Liver (tissue), 9 donors: Measurements from ENCODE around the gene SNX19. TPM values are rescaled to one million over a fixed set of nuclear protein-coding genes. Genes with fewer than 3 reads are reported as not detected.
A peak's percentile ranks its signal among the peaks of the same experiment; 100 is the strongest.

Source experiments
- DNase-seq: peaks from one replicate; pipeline ENCODE4 v3.0.0-alpha.2; 2017; ENCODE audit warnings: low spot score
- H3K27ac ChIP-seq, 2 donors: one replicate each; pipeline ENCODE4 v1.7.0; 2013; ENCODE audit warnings: inconsistent platforms in 2 of 2, low read length in 2 of 2, control low read depth in 1 of 2, low read depth in 1 of 2, mild to moderate bottlenecking in 1 of 2
- H3K27me3 ChIP-seq, 4 donors: one replicate each; pipeline versions ENCODE4 v1.6.1 to v1.7.0; 2013; ENCODE audit warnings: low read length in 3 of 4, inconsistent platforms in 1 of 4, mild to moderate bottlenecking in 1 of 4, moderate library complexity in 1 of 4; ENCODE audit not compliant: control insufficient read depth in 4 of 4, insufficient read depth in 4 of 4
- H3K36me3 ChIP-seq, 4 donors: one replicate each; pipeline versions ENCODE4 v1.6.1 to v1.7.0; 2013; ENCODE audit warnings: low read length in 3 of 4, mild to moderate bottlenecking in 3 of 4, low read depth in 1 of 4, moderate library complexity in 1 of 4; ENCODE audit not compliant: control insufficient read depth in 4 of 4, insufficient read depth in 3 of 4
- H3K4me1 ChIP-seq, 4 donors: one replicate each; pipeline versions ENCODE4 v1.6.1 to v1.7.0; 2013; ENCODE audit warnings: low read length in 3 of 4, mild to moderate bottlenecking in 3 of 4, moderate library complexity in 1 of 4; ENCODE audit not compliant: control insufficient read depth in 4 of 4, insufficient read depth in 4 of 4
- H3K4me3 ChIP-seq, 3 donors: one replicate each; pipeline versions ENCODE4 v1.6.1 to v1.7.0; 2013; ENCODE audit warnings: low read length in 3 of 3, control low read depth in 1 of 3, low read depth in 1 of 3, mild to moderate bottlenecking in 1 of 3
- H3K9ac ChIP-seq, 2 donors: one replicate each; pipeline ENCODE4 v1.7.0; 2013; ENCODE audit warnings: low read length in 2 of 2, mild to moderate bottlenecking in 2 of 2, moderate library complexity in 2 of 2, control low read depth in 1 of 2, low read depth in 1 of 2
- H3K9me3 ChIP-seq, 4 donors: one replicate each; pipeline versions ENCODE4 v1.6.1 to v1.7.0; 2013; ENCODE audit warnings: low read length in 3 of 4; ENCODE audit not compliant: control insufficient read depth in 4 of 4
- EGR1 ChIP-seq, 2 donors: IDR thresholded peaks; 2 replicates each; pipeline ENCODE4 v1.6.1; 2016 to 2018; ENCODE audit warnings: antibody characterized with exemption in 2 of 2, low read depth in 2 of 2
- FOXA1 ChIP-seq: IDR thresholded peaks from 2 replicates; pipeline ENCODE4 v1.6.1; 2016; ENCODE audit warnings: antibody characterized with exemption
- FOXA2 ChIP-seq: IDR thresholded peaks from 2 replicates; pipeline ENCODE4 v1.6.1; 2016; ENCODE audit warnings: antibody characterized with exemption
- GABPA ChIP-seq, 2 donors: IDR thresholded peaks in 1 of 2; conservative IDR thresholded peaks in 1 of 2; 2 replicates each; pipeline ENCODE4 v1.6.1; 2016; ENCODE audit warnings: antibody characterized with exemption in 2 of 2, mild to moderate bottlenecking in 1 of 2, moderate library complexity in 1 of 2
- HNF4G ChIP-seq: IDR thresholded peaks from 2 replicates; pipeline ENCODE4 v1.6.1; 2016; ENCODE audit warnings: antibody characterized with exemption
- NR2F2 ChIP-seq: IDR thresholded peaks from 2 replicates; pipeline ENCODE4 v1.6.1; 2016; ENCODE audit warnings: antibody characterized with exemption
- RXRA ChIP-seq, 2 donors: IDR thresholded peaks; 2 replicates each; pipeline ENCODE4 v1.6.1; 2017 to 2018; ENCODE audit warnings: antibody characterized with exemption in 2 of 2, mild to moderate bottlenecking in 1 of 2
- SP1 ChIP-seq: IDR thresholded peaks from 2 replicates; pipeline ENCODE4 v1.6.1; 2018; ENCODE audit warnings: antibody characterized with exemption, mild to moderate bottlenecking
- TAF1 ChIP-seq: conservative IDR thresholded peaks from 2 replicates; pipeline ENCODE4 v1.6.1; 2016; ENCODE audit warnings: antibody characterized with exemption, mild to moderate bottlenecking
- YY1 ChIP-seq: IDR thresholded peaks from 2 replicates; pipeline ENCODE4 v1.6.1; 2016; ENCODE audit warnings: antibody characterized with exemption, mild to moderate bottlenecking
- WGBS: extraction: QIAGEN DNeasy Blood & Tissue Kit; methylation state at CpG from one replicate; pipeline ENCODE4 v1.1.7; 2013; 5-methylcytosine and 5-hydroxymethylcytosine counted together
- polyA plus RNA-seq, 2 donors: library from polyadenylated mRNA; stranded (reverse) in 1 of 2; unstranded in 1 of 2; fragments of 200-250 nt in 1 of 2; fragments of >200 nt in 1 of 2; fragmentation: Nextera tagmentation in 1 of 2; extraction: Ambion mirVana in 1 of 2; gene quantifications; one replicate each; pipeline versions ENCODE4 v1.2.1 to v1.2.3, GENCODE V29; 2013 to 2015
- total RNA-seq, 2 donors: library from RNA; depleted of rRNA; stranded (reverse); fragments of >200 nt; gene quantifications; one replicate each; pipeline ENCODE4 v1.2.3, GENCODE V29; 2014
- TF ChIP-seq, protein P1 (sequence below): IDR thresholded peaks from 2 replicates; pipeline ENCODE4 v1.6.1; 2016; ENCODE audit warnings: antibody characterized with exemption, mild to moderate bottlenecking
- TF ChIP-seq, protein P2 (sequence below): IDR thresholded peaks from 2 replicates; pipeline ENCODE4 v1.6.1; 2016; ENCODE audit warnings: antibody characterized with exemption
- TF ChIP-seq, protein P3 (sequence below): fragments of 150-350 bp; IDR thresholded peaks from 2 replicates; pipeline ENCODE4 v1.5.1; 2017; ENCODE audit warnings: improper control_type of control experiment, low read depth, low read length; ENCODE audit not compliant: missing input control
- donor health status: healthy.
- donor health status: healthy.
- donor health status: healthy.
- donor health status: healthy.
- donor health status: healthy.

Gene SNX19
- total and polyA plus RNA-seq, 4 donors = 16.5 to 94.5 (median 32.7) TPM

DNA sequence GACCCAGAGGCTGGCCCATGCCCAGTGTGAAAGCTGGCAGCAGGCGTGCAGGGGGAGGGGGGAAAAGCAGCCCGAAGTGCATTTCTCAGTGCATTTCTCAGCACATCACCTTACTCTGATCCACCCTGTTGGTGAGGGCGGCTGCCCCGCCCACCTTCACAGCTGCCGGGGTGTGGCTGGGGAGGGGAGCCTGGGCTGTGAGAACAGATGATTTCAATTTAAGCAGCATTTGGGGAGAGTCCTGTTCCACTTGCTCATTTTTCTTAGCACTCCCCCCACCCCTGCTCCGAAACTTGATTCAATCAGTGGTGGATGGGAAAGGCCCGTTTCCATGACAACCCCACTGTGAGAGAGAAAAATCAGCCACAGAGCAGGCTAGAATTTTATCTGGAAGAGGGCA is 84.8 kb downstream of the SNX19 start (continued):
- TF ChIP-seq, protein P1, sequence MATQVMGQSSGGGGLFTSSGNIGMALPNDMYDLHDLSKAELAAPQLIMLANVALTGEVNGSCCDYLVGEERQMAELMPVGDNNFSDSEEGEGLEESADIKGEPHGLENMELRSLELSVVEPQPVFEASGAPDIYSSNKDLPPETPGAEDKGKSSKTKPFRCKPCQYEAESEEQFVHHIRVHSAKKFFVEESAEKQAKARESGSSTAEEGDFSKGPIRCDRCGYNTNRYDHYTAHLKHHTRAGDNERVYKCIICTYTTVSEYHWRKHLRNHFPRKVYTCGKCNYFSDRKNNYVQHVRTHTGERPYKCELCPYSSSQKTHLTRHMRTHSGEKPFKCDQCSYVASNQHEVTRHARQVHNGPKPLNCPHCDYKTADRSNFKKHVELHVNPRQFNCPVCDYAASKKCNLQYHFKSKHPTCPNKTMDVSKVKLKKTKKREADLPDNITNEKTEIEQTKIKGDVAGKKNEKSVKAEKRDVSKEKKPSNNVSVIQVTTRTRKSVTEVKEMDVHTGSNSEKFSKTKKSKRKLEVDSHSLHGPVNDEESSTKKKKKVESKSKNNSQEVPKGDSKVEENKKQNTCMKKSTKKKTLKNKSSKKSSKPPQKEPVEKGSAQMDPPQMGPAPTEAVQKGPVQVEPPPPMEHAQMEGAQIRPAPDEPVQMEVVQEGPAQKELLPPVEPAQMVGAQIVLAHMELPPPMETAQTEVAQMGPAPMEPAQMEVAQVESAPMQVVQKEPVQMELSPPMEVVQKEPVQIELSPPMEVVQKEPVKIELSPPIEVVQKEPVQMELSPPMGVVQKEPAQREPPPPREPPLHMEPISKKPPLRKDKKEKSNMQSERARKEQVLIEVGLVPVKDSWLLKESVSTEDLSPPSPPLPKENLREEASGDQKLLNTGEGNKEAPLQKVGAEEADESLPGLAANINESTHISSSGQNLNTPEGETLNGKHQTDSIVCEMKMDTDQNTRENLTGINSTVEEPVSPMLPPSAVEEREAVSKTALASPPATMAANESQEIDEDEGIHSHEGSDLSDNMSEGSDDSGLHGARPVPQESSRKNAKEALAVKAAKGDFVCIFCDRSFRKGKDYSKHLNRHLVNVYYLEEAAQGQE = no peak
- TF ChIP-seq GABPA (IDR thresholded peaks at IDR 0.05 in 1 of 2, conservative IDR thresholded peaks at IDR 0.05 in 1 of 2) (no peak), YY1 (no peak), FOXA1 (no peak), TAF1 (no peak)

DNA sequence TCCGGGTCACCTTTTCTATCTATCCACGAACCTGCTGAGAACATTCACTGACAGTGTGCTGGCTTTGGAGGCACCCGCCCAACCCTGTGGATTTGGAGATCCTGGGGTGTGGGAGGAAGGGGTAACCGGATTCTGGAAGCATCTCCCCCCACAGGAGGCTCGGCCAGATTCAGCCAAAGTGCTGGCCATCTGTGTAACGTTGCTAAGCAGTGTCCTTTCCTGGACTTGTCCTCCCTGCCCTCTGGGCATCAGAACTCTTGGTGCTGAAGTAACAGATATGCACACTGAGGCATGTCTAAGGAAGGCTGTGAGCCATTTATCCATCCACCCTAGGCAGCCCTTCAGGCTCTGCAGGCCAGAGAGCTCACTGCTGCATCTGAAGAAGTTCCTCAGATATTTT is 85.7 kb downstream of the SNX19 start:
- Histone ChIP-seq H3K27me3 (no peaks in the 10 kb centered on the region), H3K4me3 (no peak overlapping the region), H3K9me3 (no peaks in the 10 kb centered on the region), H3K36me3 (no peaks in the 10 kb centered on the region), H3K4me1 (no peaks in the 10 kb centered on the region), H3K9ac (no peak overlapping the region), H3K27ac (no peak overlapping the region)
- TF ChIP-seq EGR1 (IDR thresholded peaks at IDR 0.05; ENCODE audit: low read depth in 2 of 2) (no peak), RXRA (IDR thresholded peaks at IDR 0.05) (no peak), SP1 (no peak), YY1 (no peak), FOXA2 (no peak), HNF4G (no peak)
- TF ChIP-seq, protein P2, sequence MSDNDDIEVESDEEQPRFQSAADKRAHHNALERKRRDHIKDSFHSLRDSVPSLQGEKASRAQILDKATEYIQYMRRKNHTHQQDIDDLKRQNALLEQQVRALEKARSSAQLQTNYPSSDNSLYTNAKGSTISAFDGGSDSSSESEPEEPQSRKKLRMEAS = no peak
- TF ChIP-seq, protein P3, sequence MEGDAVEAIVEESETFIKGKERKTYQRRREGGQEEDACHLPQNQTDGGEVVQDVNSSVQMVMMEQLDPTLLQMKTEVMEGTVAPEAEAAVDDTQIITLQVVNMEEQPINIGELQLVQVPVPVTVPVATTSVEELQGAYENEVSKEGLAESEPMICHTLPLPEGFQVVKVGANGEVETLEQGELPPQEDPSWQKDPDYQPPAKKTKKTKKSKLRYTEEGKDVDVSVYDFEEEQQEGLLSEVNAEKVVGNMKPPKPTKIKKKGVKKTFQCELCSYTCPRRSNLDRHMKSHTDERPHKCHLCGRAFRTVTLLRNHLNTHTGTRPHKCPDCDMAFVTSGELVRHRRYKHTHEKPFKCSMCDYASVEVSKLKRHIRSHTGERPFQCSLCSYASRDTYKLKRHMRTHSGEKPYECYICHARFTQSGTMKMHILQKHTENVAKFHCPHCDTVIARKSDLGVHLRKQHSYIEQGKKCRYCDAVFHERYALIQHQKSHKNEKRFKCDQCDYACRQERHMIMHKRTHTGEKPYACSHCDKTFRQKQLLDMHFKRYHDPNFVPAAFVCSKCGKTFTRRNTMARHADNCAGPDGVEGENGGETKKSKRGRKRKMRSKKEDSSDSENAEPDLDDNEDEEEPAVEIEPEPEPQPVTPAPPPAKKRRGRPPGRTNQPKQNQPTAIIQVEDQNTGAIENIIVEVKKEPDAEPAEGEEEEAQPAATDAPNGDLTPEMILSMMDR = no peak
- DNase-seq = no peak
- WGBS = 63% methylated on average over 6 of the region's 6 CpGs

DNA sequence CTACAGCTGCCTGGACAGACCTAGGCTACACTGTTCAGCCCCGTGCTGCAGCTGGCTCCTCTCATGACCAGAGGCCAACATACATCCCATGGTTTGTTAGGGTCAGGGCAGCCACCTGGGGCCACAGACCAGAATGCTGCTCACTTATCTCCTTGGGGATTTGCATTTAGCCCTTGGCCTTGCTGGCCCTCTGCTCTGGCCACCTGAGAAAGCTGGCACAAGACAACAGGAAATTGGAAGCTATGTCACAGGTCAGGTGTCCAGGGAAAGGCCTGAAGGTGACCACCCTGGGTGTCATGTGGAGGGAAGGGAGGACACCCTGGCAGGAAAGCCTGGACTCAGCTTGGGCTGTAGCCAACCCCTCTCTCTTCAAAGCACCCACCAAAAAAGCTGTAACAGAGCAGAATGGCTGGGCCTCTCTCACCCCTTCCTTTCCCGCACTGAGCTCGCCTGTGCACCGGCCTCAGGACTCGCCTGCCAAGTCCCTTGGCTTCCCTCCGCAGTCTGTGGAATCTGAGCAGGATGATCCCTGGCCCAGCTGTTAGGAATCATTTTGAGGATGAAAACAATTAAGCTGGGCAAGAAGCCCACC is 86.3 kb downstream of the SNX19 start:
- H3K4me3 ChIP-seq = no peak overlapping the region
- no peaks in the 10 kb centered on the region for H3K36me3 ChIP-seq
- no peak for DNase-seq
- no peaks in the 10 kb centered on the region for H3K27me3 ChIP-seq
- H3K4me1 ChIP-seq = no peaks in the 10 kb centered on the region
- no peak for TF ChIP-seq TAF1
- peak; percentile 67 for TF ChIP-seq NR2F2
- no peak overlapping the region for H3K27ac ChIP-seq
- no peaks in the 10 kb centered on the region for H3K9me3 ChIP-seq
- H3K9ac ChIP-seq = no peak overlapping the region
- WGBS = 80% methylated on average over 6 of the region's 6 CpGs
